Measurements from ENCODE around the gene SPATA20.

The SPATA20 gene

GRCh38 chr17:50547035-50547735 lies at the start of gene SPATA20:
Gene SPATA20 (plus strand): TSS chr17:50547174. CDS start chr17:50547209, 35 bp downstream.
- peak within 1 kb of the TSS; percentile 54 for H3K4me3 ChIP-seq (replicated peaks; ENCODE audit: low read depth, low read length)
- peak; percentile 89 for TF ChIP-seq CTCF (IDR thresholded peaks at IDR 0.05; ENCODE audit: low read depth, low read length, missing control alignments)
- peak; percentile 59 for DNase-seq (ENCODE audit: extremely low read depth, low read depth)

- TF ChIP-seq CTCF (IDR thresholded peaks at IDR 0.05; ENCODE audit: low read depth, low read length, missing control alignments): no peak
- no peak for DNase-seq (ENCODE audit: extremely low read depth, low read depth)
- no peak overlapping the region for H3K4me3 ChIP-seq (replicated peaks; ENCODE audit: low read depth, low read length)
These were observed 48.7 kb upstream of the SPATA20 start for GRCh38 chr17:50498021-50498874.

GRCh38 chr17:50499270-50499669 lies 47.7 kb upstream of the SPATA20 start:
- DNase-seq (ENCODE audit: extremely low read depth, low read depth): no peak
- no peak for TF ChIP-seq CTCF (IDR thresholded peaks at IDR 0.05; ENCODE audit: low read depth, low read length, missing control alignments)
- H3K4me3 ChIP-seq (replicated peaks; ENCODE audit: low read depth, low read length): no peak overlapping the region

GRCh38 chr17:50499721-50500120 lies 47.3 kb upstream of the SPATA20 start:
- TF ChIP-seq CTCF (IDR thresholded peaks at IDR 0.05; ENCODE audit: low read depth, low read length, missing control alignments): no peak
- H3K4me3 ChIP-seq (replicated peaks; ENCODE audit: low read depth, low read length): no peak overlapping the region
- no peak for DNase-seq (ENCODE audit: extremely low read depth, low read depth)

- no peak overlapping the region for H3K4me3 ChIP-seq (replicated peaks; ENCODE audit: low read depth, low read length)
- no peak for DNase-seq (ENCODE audit: extremely low read depth, low read depth)
These were observed 45.9 kb upstream of the SPATA20 start for GRCh38 chr17:50501054-50501453.

More at GRCh38 chr17:50501054-50501453, 45.9 kb upstream of the SPATA20 start:
- TF ChIP-seq CTCF (IDR thresholded peaks at IDR 0.05; ENCODE audit: low read depth, low read length, missing control alignments): peak; percentile 46

All from HFF-Myc (cell line).